A549 (cell line): ENCODE data around the gene IGF2R. TPM values are rescaled to one million over a fixed set of nuclear protein-coding genes. Genes with fewer than 3 reads are reported as not detected.

Experiments used
- ATAC-seq, 2 experiments: fragments of 200-7000 bp in 1 of 2; fragments of >200 bp in 1 of 2; cut with Nextera tagmentation in 1 of 2; cut with Tn5 transposase in 1 of 2; 3 replicates each; pipeline versions ENCODE4 v1.8.0 to v1.9.1; 2018 to 2020; ENCODE audit warnings: mild to moderate bottlenecking in 1 of 2, moderate library complexity in 1 of 2
- CTCF ChIA-PET: fragments of 300-600 bp; sonication (Branson Sonifier 250); formaldehyde crosslinking; extraction: SDS; loops from one replicate; lab custom pipeline; 2021; ENCODE audit warnings: antibody characterized with exemption, inconsistent platforms; lab: Yijun Ruan, JAX
- POLR2A ChIA-PET: fragments of 350-600 bp; formaldehyde crosslinking; extraction: SDS; loops from one replicate; lab custom pipeline; 2021; ENCODE audit warnings: antibody characterized with exemption, inconsistent platforms; lab: Yijun Ruan, JAX
- DNase-seq, 2 experiments: peaks; one replicate each; pipeline versions ENCODE4 v3.0.0 to v3.0.0-alpha.2; 2011 to 2016; ENCODE audit warnings: low read depth in 1 of 2, low spot score in 1 of 2
- FAIRE-seq: peaks from 2 replicates; lab custom pipeline; 2011; peaks lifted over from hg19 to GRCh38; lab: Jason Lieb, UNC
- H3K27ac ChIP-seq, 2 experiments: fragments of >200 bp; sonication (Bioruptor Twin); formaldehyde crosslinking; 3 replicates each; pipeline ENCODE4 v1.5.1; 2016 to 2017
- H3K4me1 ChIP-seq: fragments of >200 bp; sonication (Bioruptor Twin); formaldehyde crosslinking; 3 replicates; pipeline ENCODE4 v1.6.1; 2016
- H3K4me2 ChIP-seq: fragments of >200 bp; sonication (Bioruptor Twin); formaldehyde crosslinking; 3 replicates; pipeline ENCODE4 v1.6.1; 2016
- H3K4me3 ChIP-seq: fragments of >200 bp; sonication (Bioruptor Twin); formaldehyde crosslinking; 3 replicates; pipeline ENCODE4 v1.5.1; 2016
- H3K9me3 ChIP-seq: fragments of >200 bp; sonication (Bioruptor Twin); formaldehyde crosslinking; 3 replicates; pipeline ENCODE4 v1.6.1; 2016
- CHD2 ChIP-seq: fragments of 150-350 bp; IDR thresholded peaks from 2 replicates; pipeline ENCODE4 v1.6.1; 2014; ENCODE audit warnings: low read length; ENCODE audit not compliant: partially characterized antibody
- CHD4 ChIP-seq: fragments of 200-600 bp; sonication (generic); IDR thresholded peaks from 2 replicates; pipeline ENCODE4 v1.6.1; 2016; ENCODE audit warnings: antibody characterized with exemption, mild to moderate bottlenecking, borderline replicate concordance
- CTCF ChIP-seq: fragments of >200 bp; sonication (Bioruptor Twin); formaldehyde crosslinking; IDR thresholded peaks from 3 replicates; pipeline ENCODE4 v1.5.1; 2016
- EHF ChIP-seq: fragments of 250-450 bp; sonication (Bioruptor Pico); IDR thresholded peaks from 2 replicates; pipeline ENCODE4 v1.5.0; 2020; ENCODE audit warnings: mild to moderate bottlenecking
- EHMT2 ChIP-seq: fragments of 200-600 bp; sonication (generic); IDR thresholded peaks from 2 replicates; pipeline ENCODE4 v1.6.1; 2016; ENCODE audit warnings: antibody characterized with exemption, low read depth, mild to moderate bottlenecking, moderate library complexity
- ELK1 ChIP-seq: fragments of 150-350 bp; IDR thresholded peaks from 2 replicates; pipeline ENCODE4 v1.6.1; 2014; ENCODE audit warnings: low read depth, mild to moderate bottlenecking, low read length
- EP300 ChIP-seq, 2 experiments: fragments of >200 bp; sonication (Bioruptor Twin); formaldehyde crosslinking; IDR thresholded peaks; 2 replicates in 1 of 2; 3 replicates in 1 of 2; pipeline ENCODE4 v1.6.1; 2016 to 2017
- FOSB ChIP-seq: fragments of 250-450 bp; sonication (Bioruptor Pico); IDR thresholded peaks from 2 replicates; pipeline ENCODE4 v1.5.0; 2020; ENCODE audit warnings: mild to moderate bottlenecking, moderate library complexity
- FOSL2 ChIP-seq, 2 experiments: fragments of 450-650 bp in 1 of 2; fragments of >200 bp in 1 of 2; sonication (Bioruptor Twin) in 1 of 2; formaldehyde crosslinking; IDR thresholded peaks; 2 replicates each; pipeline versions ENCODE4 v1.5.0 to v1.6.1; 2016 to 2020; ENCODE audit warnings: mild to moderate bottlenecking in 1 of 2, moderate library complexity in 1 of 2
- HDAC2 ChIP-seq: fragments of 200-600 bp; sonication (generic); IDR thresholded peaks from 2 replicates; pipeline ENCODE4 v1.6.1; 2016
- HES2 ChIP-seq: fragments of >200 bp; sonication (Bioruptor Twin); formaldehyde crosslinking; IDR thresholded peaks from 2 replicates; pipeline ENCODE4 v1.6.1; 2016
- HOXA7 ChIP-seq: fragments of 250-450 bp; sonication (Bioruptor Pico); IDR thresholded peaks from 2 replicates; pipeline ENCODE4 v1.5.0; 2020; ENCODE audit warnings: mild to moderate bottlenecking, moderate library complexity
- JUNB ChIP-seq: fragments of >200 bp; sonication (Bioruptor Twin); formaldehyde crosslinking; IDR thresholded peaks from 2 replicates; pipeline ENCODE4 v1.6.1; 2016
- KDM1A ChIP-seq: fragments of 200-600 bp; sonication (generic); IDR thresholded peaks from 2 replicates; pipeline ENCODE4 v1.6.1; 2016; ENCODE audit warnings: low read depth, mild to moderate bottlenecking
- MAFK ChIP-seq: fragments of 450-650 bp; IDR thresholded peaks from 2 replicates; pipeline ENCODE4 v1.6.1; 2014; ENCODE audit not compliant: partially characterized antibody
- MAX ChIP-seq: IDR thresholded peaks from 2 replicates; pipeline ENCODE4 v1.6.1; 2012
- MAZ ChIP-seq: fragments of 150-350 bp; IDR thresholded peaks from 2 replicates; pipeline ENCODE4 v1.6.1; 2014; ENCODE audit warnings: antibody characterized with exemption, low read depth, low read length, borderline replicate concordance
- MYC ChIP-seq: IDR thresholded peaks from 2 replicates; pipeline ENCODE4 v1.6.1; 2012; ENCODE audit warnings: mild to moderate bottlenecking, inconsistent platforms, low read length, improper control_type of control experiment, borderline replicate concordance
- NFE2L2 ChIP-seq: fragments of 150-350 bp; conservative IDR thresholded peaks from 2 replicates; pipeline ENCODE4 v1.6.1; 2014; ENCODE audit warnings: low read length
- NPAS2 ChIP-seq: fragments of 250-450 bp; sonication (Bioruptor Pico); IDR thresholded peaks from 2 replicates; pipeline ENCODE4 v1.8.0; 2022; ENCODE audit warnings: mild to moderate bottlenecking, moderate library complexity, borderline replicate concordance
- PHF8 ChIP-seq: fragments of 200-600 bp; sonication (generic); IDR thresholded peaks from 2 replicates; pipeline ENCODE4 v1.6.1; 2016; ENCODE audit warnings: low read depth, mild to moderate bottlenecking, antibody characterized with exemption, moderate library complexity, borderline replicate concordance
- RAD21 ChIP-seq, 2 experiments: fragments of >200 bp in 1 of 2; sonication (Bioruptor Twin) in 1 of 2; formaldehyde crosslinking in 1 of 2; IDR thresholded peaks in 1 of 2; conservative IDR thresholded peaks in 1 of 2; 2 replicates in 1 of 2; 3 replicates in 1 of 2; pipeline ENCODE4 v1.6.1; 2012 to 2018; ENCODE audit warnings: inconsistent platforms in 1 of 2
- RARB ChIP-seq: fragments of 250-450 bp; sonication (Bioruptor Pico); IDR thresholded peaks from 2 replicates; pipeline ENCODE4 v1.8.0; 2021; ENCODE audit warnings: mild to moderate bottlenecking, moderate library complexity
- RNF2 ChIP-seq: fragments of 200-600 bp; sonication (generic); IDR thresholded peaks from 2 replicates; pipeline ENCODE4 v1.6.1; 2016; ENCODE audit warnings: low read depth, mild to moderate bottlenecking, antibody characterized with exemption, moderate library complexity, borderline replicate concordance
- SMC3 ChIP-seq: fragments of >200 bp; sonication (Bioruptor Twin); formaldehyde crosslinking; IDR thresholded peaks from 3 replicates; pipeline ENCODE4 v1.6.1; 2018; ENCODE audit warnings: inconsistent platforms
- ZNF302 ChIP-seq: fragments of 250-450 bp; sonication (Bioruptor Pico); IDR thresholded peaks from 2 replicates; pipeline ENCODE4 v1.9.0; 2021; ENCODE audit warnings: inconsistent platforms, mild to moderate bottlenecking, moderate library complexity
- WGBS: methylation state at CpG from one replicate; pipeline ENCODE4 v1.1.6; 2017; ENCODE audit errors: missing lambda C conversion rate; 5-methylcytosine and 5-hydroxymethylcytosine counted together
- polyA plus RNA-seq, 4 experiments: library from polyadenylated mRNA; depleted of rRNA in 3 of 4; stranded (reverse); fragments of >200 nt; fragmentation: RNase III in 1 of 4; extraction: RNeasy Plus Mini Kit Qiagen cat#74134 plus additional on column Dnase treatment in 1 of 4; gene quantifications; 2 replicates in 3 of 4; 3 replicates in 1 of 4; pipeline ENCODE4 v1.2.3, GENCODE V29; 2011 to 2017
- TF ChIP-seq, protein P1 (sequence below): IDR thresholded peaks from 2 replicates; pipeline ENCODE4 v1.6.1; 2012

The IGF2R gene
- polyA plus RNA-seq, 2 of the 4 experiments (the other 2 are of a cell fraction): 17.6 to 24.9 TPM

DNA sequence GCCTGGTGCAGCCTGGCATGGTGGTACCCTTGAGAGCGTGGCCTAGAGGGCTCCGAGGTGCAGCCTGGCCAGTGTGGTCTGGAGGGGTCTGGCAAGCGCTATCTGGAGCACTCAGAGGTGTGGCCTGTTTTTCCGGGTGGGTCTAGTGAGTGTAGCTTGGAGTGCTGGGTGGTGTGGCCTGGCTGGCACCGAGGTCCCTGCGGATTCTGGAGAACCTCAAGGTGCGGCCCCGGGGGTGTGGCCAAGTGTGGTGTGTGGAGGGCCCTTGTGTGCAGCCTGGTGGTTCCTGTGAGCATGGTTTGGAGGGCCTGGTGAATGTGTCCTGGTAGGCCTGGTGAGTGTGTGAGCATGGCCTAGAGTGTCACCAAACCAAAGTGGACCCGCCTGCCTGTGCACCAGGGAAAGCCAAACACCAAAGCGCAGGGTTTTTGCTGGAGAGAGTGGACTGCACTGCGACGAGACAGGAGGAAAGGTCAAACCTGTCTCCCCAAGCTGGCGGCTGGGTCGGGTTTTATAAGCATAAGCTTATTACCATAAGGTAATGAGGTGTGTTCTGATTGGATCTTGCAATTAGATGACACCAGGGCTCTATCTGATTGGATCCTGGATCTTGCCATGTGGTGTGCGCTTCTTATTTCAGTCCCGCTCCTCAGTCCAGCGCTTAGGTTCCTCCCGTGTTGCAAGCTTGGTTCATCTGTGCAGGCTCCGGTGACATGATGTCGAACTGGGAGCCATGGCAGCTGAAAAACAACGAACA is 35.7 kb downstream of the IGF2R start:
- Histone ChIP-seq H3K9me3 (no peaks in the 10 kb centered on the region; the same call in 2 of the 3 replicates), H3K4me1 (no peaks in the 10 kb centered on the region), H3K27ac (no peak overlapping the region), H3K4me3 (no peak overlapping the region)
- POLR2A ChIA-PET: no interaction called here
- 92% methylated on average over 19 of the region's 21 CpGs for WGBS
- no peak for DNase-seq
- TF ChIP-seq CHD4 (no peak), KDM1A (no peak), FOSL2 (IDR thresholded peaks at IDR 0.05) (no peak), FOSL2 (CRISPR knock-in tag; IDR thresholded peaks at IDR 0.05) (no peak), ZNF302 (CRISPR knock-in tag) (no peak), NPAS2 (CRISPR knock-in tag) (no peak), EP300 (IDR thresholded peaks at IDR 0.05) (no peak), NFE2L2 (no peak), FOSB (no peak), RARB (no peak), ELK1 (no peak), RNF2 (no peak), EHMT2 (no peak)
- TF ChIP-seq, protein P1, sequence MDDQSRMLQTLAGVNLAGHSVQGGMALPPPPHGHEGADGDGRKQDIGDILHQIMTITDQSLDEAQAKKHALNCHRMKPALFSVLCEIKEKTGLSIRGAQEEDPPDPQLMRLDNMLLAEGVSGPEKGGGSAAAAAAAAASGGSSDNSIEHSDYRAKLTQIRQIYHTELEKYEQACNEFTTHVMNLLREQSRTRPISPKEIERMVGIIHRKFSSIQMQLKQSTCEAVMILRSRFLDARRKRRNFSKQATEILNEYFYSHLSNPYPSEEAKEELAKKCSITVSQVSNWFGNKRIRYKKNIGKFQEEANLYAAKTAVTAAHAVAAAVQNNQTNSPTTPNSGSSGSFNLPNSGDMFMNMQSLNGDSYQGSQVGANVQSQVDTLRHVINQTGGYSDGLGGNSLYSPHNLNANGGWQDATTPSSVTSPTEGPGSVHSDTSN: no peak
- TF ChIP-seq, all 56 proteins: peak for 0
- H3K4me2 ChIP-seq: no peak overlapping the region
- no peak for ATAC-seq
- CTCF ChIA-PET: no interaction called here
- no peak for FAIRE-seq

- TF ChIP-seq RARB: no peak
- no peak for TF ChIP-seq RAD21 (conservative IDR thresholded peaks at IDR 0.05 in 1 of 2, IDR thresholded peaks at IDR 0.05 in 1 of 2)
- no peak for TF ChIP-seq JUNB
- TF ChIP-seq MAX: no peak
- no peak for TF ChIP-seq CTCF
- no peak for TF ChIP-seq SMC3
- TF ChIP-seq HOXA7 (CRISPR knock-in tag): no peak
- no peak for TF ChIP-seq EHF (CRISPR knock-in tag)
- TF ChIP-seq HES2: no peak
- no peak for TF ChIP-seq MAFK
- no peak for TF ChIP-seq PHF8
- no peak for TF ChIP-seq MYC
- no peak for TF ChIP-seq CHD2
- no peak for TF ChIP-seq MAZ
- TF ChIP-seq HDAC2: no peak
- TF ChIP-seq, all 56 proteins: peak for 0
- CTCF ChIA-PET: no interaction called here
- no peaks in the 10 kb centered on the region for H3K4me1 ChIP-seq
- POLR2A ChIA-PET: no interaction called here
- H3K27ac ChIP-seq: no peak overlapping the region
- no peaks in the 10 kb centered on the region; the same call in 2 of the 3 replicates for H3K9me3 ChIP-seq
- WGBS: 94% methylated on average over 11 of the region's 31 CpGs
- no peak overlapping the region for H3K4me2 ChIP-seq
- DNase-seq (no peak), FAIRE-seq (no peak), ATAC-seq (no peak)
- no peak overlapping the region for H3K4me3 ChIP-seq
These were observed 36.3 kb downstream of the IGF2R start for GRCh38 chr6:160005211-160005610.
